ENCODE measurements around the gene ATG4C.

ATG4C gene

GRCh38 chr1:62772607-62773295, 11.2 kb upstream of the ATG4C start:
- Histone ChIP-seq H3K4me3 (ENCODE audit: low read depth, low read length) (no peak overlapping the region), H3K9me3 (ENCODE audit: control insufficient read depth, insufficient read depth, low read depth, low read length) (no peaks in the 10 kb centered on the region), H3K27ac (ENCODE audit: extremely low read depth, low read depth, low read length) (no peak overlapping the region), H3K4me1 (ENCODE audit: control insufficient read depth, insufficient read depth, low read length) (no peaks in the 10 kb centered on the region), H3K36me3 (ENCODE audit: control insufficient read depth in 2 of 2, insufficient read depth in 1 of 2, low read length in 2 of 2) (no peaks in the 10 kb centered on the region)
- ChIA-PET POLR2A (no interaction called here), CTCF (interaction anchor here (1.1 kb wide), 1 partner anchor 376 kb away, joined by 4 read pairs; no protein-coding TSS in a partner anchor)
- TF ChIP-seq ZNF202 (tag by site-specific recombination; IDR thresholded peaks at IDR 0.05; ENCODE audit: borderline replicate concordance) = no peak
- TF ChIP-seq ZXDB (tag by site-specific recombination; IDR thresholded peaks at IDR 0.05) = no peak
- no peak for TF ChIP-seq REPIN1 (tag by site-specific recombination; IDR thresholded peaks at IDR 0.05; ENCODE audit: low read depth)
- TF ChIP-seq AEBP2 (tag by site-specific recombination; IDR thresholded peaks at IDR 0.05; ENCODE audit: borderline replicate concordance) = no peak
- TF ChIP-seq GFI1B (tag by site-specific recombination; IDR thresholded peaks at IDR 0.05) = no peak
- TF ChIP-seq KLF7 (tag by site-specific recombination; IDR thresholded peaks at IDR 0.05; ENCODE audit: borderline replicate concordance) = no peak
- no peak for TF ChIP-seq ZNF18 (tag by site-specific recombination; IDR thresholded peaks at IDR 0.05)
- no peak for TF ChIP-seq ZNF791 (tag by site-specific recombination; IDR thresholded peaks at IDR 0.05)
- TF ChIP-seq ATF2 (tag by site-specific recombination; IDR thresholded peaks at IDR 0.05; ENCODE audit: low read depth) = no peak
- TF ChIP-seq ZSCAN16 (tag by site-specific recombination; IDR thresholded peaks at IDR 0.05) = no peak
- TF ChIP-seq PRDM10 (tag by site-specific recombination; IDR thresholded peaks at IDR 0.05) = no peak
- no peak for TF ChIP-seq ZNF248 (tag by site-specific recombination; IDR thresholded peaks at IDR 0.05)
- TF ChIP-seq REST (tag by site-specific recombination; IDR thresholded peaks at IDR 0.05) = no peak
- no peak for TF ChIP-seq OSR2 (tag by site-specific recombination; IDR thresholded peaks at IDR 0.05)
- TF ChIP-seq ZFP3 (tag by site-specific recombination; IDR thresholded peaks at IDR 0.05; ENCODE audit: low read depth) = no peak
- TF ChIP-seq SP7 (tag by site-specific recombination; IDR thresholded peaks at IDR 0.05) = no peak
- no peak for TF ChIP-seq EGR2 (tag by site-specific recombination; IDR thresholded peaks at IDR 0.05; ENCODE audit: low read depth)
- no peak for TF ChIP-seq WT1 (tag by site-specific recombination; IDR thresholded peaks at IDR 0.05)
- no peak for TF ChIP-seq ZNF664 (tag by site-specific recombination; IDR thresholded peaks at IDR 0.05)
